ENCODE results near the gene TLN1. TPM values are rescaled to one million over a fixed set of nuclear protein-coding genes. Genes with fewer than 3 reads are reported as not detected.
A peak's percentile ranks its signal among the peaks of the same experiment; 100 is the strongest.

TLN1 gene
- total and polyA plus RNA-seq, 10 of the 15 experiments (the other 5 are each of a cell fraction or from before 2014, with no cell fraction given) = 11.6 to 305 (median 71.9) TPM

GRCh38 chr9:35732185-35732799 lies at the start of gene TLN1, which contains the start of gene CREB3 (continued):
- TF ChIP-seq, protein P1, sequence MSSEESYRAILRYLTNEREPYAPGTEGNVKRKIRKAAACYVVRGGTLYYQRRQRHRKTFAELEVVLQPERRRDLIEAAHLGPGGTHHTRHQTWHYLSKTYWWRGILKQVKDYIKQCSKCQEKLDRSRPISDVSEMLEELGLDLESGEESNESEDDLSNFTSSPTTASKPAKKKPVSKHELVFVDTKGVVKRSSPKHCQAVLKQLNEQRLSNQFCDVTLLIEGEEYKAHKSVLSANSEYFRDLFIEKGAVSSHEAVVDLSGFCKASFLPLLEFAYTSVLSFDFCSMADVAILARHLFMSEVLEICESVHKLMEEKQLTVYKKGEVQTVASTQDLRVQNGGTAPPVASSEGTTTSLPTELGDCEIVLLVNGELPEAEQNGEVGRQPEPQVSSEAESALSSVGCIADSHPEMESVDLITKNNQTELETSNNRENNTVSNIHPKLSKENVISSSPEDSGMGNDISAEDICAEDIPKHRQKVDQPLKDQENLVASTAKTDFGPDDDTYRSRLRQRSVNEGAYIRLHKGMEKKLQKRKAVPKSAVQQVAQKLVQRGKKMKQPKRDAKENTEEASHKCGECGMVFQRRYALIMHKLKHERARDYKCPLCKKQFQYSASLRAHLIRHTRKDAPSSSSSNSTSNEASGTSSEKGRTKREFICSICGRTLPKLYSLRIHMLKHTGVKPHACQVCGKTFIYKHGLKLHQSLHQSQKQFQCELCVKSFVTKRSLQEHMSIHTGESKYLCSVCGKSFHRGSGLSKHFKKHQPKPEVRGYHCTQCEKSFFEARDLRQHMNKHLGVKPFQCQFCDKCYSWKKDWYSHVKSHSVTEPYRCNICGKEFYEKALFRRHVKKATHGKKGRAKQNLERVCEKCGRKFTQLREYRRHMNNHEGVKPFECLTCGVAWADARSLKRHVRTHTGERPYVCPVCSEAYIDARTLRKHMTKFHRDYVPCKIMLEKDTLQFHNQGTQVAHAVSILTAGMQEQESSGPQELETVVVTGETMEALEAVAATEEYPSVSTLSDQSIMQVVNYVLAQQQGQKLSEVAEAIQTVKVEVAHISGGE (CRISPR knock-in tag; IDR thresholded peaks at IDR 0.05) = peak; percentile 62
- TF ChIP-seq USF1 (IDR thresholded peaks at IDR 0.05; ENCODE audit: borderline replicate concordance, extremely low read length, insufficient read depth, low read depth, low read length) (no peak), ZNF274 (IDR thresholded peaks at IDR 0.05; ENCODE audit: insufficient read depth, insufficient read length) (no peak), TCF12 (IDR thresholded peaks at IDR 0.05; ENCODE audit: low read depth, low read length) (no peak), BCL11A (IDR thresholded peaks at IDR 0.05; ENCODE audit: low read depth, low read length) (peak; percentile 11; the same call in 1 of the 2 replicates), MYB (IDR thresholded peaks at IDR 0.05; ENCODE audit: borderline replicate concordance, low read depth, low read length) (no peak), MEF2B (IDR thresholded peaks at IDR 0.05; ENCODE audit: partially characterized antibody, poor library complexity, severe bottlenecking) (peak; percentile 98), POLR2A (IDR thresholded peaks at IDR 0.05; ENCODE audit: low read depth, low read length) (peak; percentile 84; the same call in 1 of the 2 replicates), CBX3 (IDR thresholded peaks at IDR 0.05; ENCODE audit: borderline replicate concordance, low read depth) (no peak), PKNOX1 (IDR thresholded peaks at IDR 0.05) (no peak), ZBTB33 (IDR thresholded peaks at IDR 0.05) (no peak), IRF4 (IDR thresholded peaks at IDR 0.05; ENCODE audit: low read depth, low read length) (peak; percentile 47; the same call in 1 of the 2 replicates), BMI1 (IDR thresholded peaks at IDR 0.05; ENCODE audit: borderline replicate concordance) (no peak), HDAC6 (IDR thresholded peaks at IDR 0.05; ENCODE audit: unreplicated experiment) (no peak)
- TF ChIP-seq, protein P2, sequence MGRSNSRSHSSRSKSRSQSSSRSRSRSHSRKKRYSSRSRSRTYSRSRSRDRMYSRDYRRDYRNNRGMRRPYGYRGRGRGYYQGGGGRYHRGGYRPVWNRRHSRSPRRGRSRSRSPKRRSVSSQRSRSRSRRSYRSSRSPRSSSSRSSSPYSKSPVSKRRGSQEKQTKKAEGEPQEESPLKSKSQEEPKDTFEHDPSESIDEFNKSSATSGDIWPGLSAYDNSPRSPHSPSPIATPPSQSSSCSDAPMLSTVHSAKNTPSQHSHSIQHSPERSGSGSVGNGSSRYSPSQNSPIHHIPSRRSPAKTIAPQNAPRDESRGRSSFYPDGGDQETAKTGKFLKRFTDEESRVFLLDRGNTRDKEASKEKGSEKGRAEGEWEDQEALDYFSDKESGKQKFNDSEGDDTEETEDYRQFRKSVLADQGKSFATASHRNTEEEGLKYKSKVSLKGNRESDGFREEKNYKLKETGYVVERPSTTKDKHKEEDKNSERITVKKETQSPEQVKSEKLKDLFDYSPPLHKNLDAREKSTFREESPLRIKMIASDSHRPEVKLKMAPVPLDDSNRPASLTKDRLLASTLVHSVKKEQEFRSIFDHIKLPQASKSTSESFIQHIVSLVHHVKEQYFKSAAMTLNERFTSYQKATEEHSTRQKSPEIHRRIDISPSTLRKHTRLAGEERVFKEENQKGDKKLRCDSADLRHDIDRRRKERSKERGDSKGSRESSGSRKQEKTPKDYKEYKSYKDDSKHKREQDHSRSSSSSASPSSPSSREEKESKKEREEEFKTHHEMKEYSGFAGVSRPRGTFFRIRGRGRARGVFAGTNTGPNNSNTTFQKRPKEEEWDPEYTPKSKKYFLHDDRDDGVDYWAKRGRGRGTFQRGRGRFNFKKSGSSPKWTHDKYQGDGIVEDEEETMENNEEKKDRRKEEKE (IDR thresholded peaks at IDR 0.05) = no peak
- TF ChIP-seq, protein P3, sequence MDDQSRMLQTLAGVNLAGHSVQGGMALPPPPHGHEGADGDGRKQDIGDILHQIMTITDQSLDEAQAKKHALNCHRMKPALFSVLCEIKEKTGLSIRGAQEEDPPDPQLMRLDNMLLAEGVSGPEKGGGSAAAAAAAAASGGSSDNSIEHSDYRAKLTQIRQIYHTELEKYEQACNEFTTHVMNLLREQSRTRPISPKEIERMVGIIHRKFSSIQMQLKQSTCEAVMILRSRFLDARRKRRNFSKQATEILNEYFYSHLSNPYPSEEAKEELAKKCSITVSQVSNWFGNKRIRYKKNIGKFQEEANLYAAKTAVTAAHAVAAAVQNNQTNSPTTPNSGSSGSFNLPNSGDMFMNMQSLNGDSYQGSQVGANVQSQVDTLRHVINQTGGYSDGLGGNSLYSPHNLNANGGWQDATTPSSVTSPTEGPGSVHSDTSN (IDR thresholded peaks at IDR 0.05; ENCODE audit: insufficient replicate concordance, low read depth, low read length) = peak; percentile 1
